ENCODE measurements around the gene GATA6.

GRCh38 chr18:22229456-22230124 is 60.2 kb downstream of the GATA6 start:
- TF ChIP-seq CTCF (conservative IDR thresholded peaks at IDR 0.05 in 1 of 2, IDR thresholded peaks at IDR 0.05 in 1 of 2; ENCODE audit: low read depth in 1 of 2, low read length in 2 of 2) (no peak), EZH2 (IDR thresholded peaks at IDR 0.05; ENCODE audit: low read length, missing control alignments) (no peak)
